Heart right ventricle (tissue), 16 donors: ENCODE results near the gene AGAP2. TPM values are rescaled to one million over a fixed set of nuclear protein-coding genes. Genes with fewer than 3 reads are reported as not detected.
A peak's percentile ranks its signal among the peaks of the same experiment; 100 is the strongest.

ENCODE experiments used
- ATAC-seq, 8 donors: fragments of 200-7000 bp; cut with Tn5 transposase; one replicate each; pipeline ENCODE4 v1.9.1; 2020; ENCODE audit warnings: mild to moderate bottlenecking in 8 of 8, moderate library complexity in 8 of 8, moderate number of reproducible peaks in 1 of 8
- DNase-seq, 2 donors: peaks; one replicate each; pipeline ENCODE4 v3.0.0-alpha.2; 2020
- H3K27ac ChIP-seq, 10 donors: fragments of 200-600 bp; sonication (generic) in 2 of 10; one replicate each; pipeline versions ENCODE4 v1.5.0 to v1.8.0; 2020 to 2022; ENCODE audit warnings: mild to moderate bottlenecking in 3 of 10
- H3K27me3 ChIP-seq, 7 donors: fragments of 200-600 bp; one replicate each; pipeline ENCODE4 v1.8.0; 2021 to 2022; ENCODE audit warnings: mild to moderate bottlenecking in 2 of 7
- H3K36me3 ChIP-seq, 9 donors: fragments of 200-600 bp; sonication (generic) in 1 of 9; one replicate each; pipeline versions ENCODE4 v1.5.0 to v1.8.0; 2020 to 2022; ENCODE audit warnings: mild to moderate bottlenecking in 2 of 9
- H3K4me1 ChIP-seq, 9 donors: fragments of 200-600 bp; sonication (generic) in 1 of 9; one replicate each; pipeline versions ENCODE4 v1.5.0 to v1.8.0; 2020 to 2022; ENCODE audit warnings: mild to moderate bottlenecking in 4 of 9
- H3K4me3 ChIP-seq, 10 donors: fragments of 200-600 bp; sonication (generic) in 2 of 10; one replicate each; pipeline versions ENCODE4 v1.5.0 to v1.8.0; 2020 to 2022; ENCODE audit warnings: mild to moderate bottlenecking in 7 of 10, moderate library complexity in 2 of 10
- H3K9me3 ChIP-seq, 11 donors: fragments of 200-600 bp in 10 of 11; sonication (generic) in 2 of 11; one replicate each; pipeline versions ENCODE4 v1.5.0 to v1.8.0; 2013 to 2022; ENCODE audit warnings: mild to moderate bottlenecking in 2 of 11, control low read depth in 1 of 11, moderate library complexity in 1 of 11
- CTCF ChIP-seq, 9 donors: fragments of 200-600 bp; sonication (generic) in 2 of 9; IDR thresholded peaks; one replicate each; pipeline versions ENCODE4 v1.5.0 to v1.8.0; 2021 to 2022; ENCODE audit warnings: antibody characterized with exemption in 9 of 9, mild to moderate bottlenecking in 5 of 9, moderate library complexity in 1 of 9
- WGBS, 2 donors: extraction: QIAGEN DNeasy Blood & Tissue Kit; methylation state at CpG; one replicate each; pipeline ENCODE4 v1.1.7; 2013; ENCODE audit warnings: inconsistent platforms in 1 of 2; 5-methylcytosine and 5-hydroxymethylcytosine counted together
- intact Hi-C, 10 donors: fragments of 100-400 bp; cut with DNase I; formaldehyde crosslinking; loops; one replicate each; pipeline versions ENCODE4 v1.11.1 to v1.14.2; 2022
- polyA plus RNA-seq, 2 donors: library from polyadenylated mRNA; stranded (reverse); fragments of 200-250 nt; gene quantifications; one replicate each; pipeline ENCODE4 v1.2.3, GENCODE V29; 2013
- total RNA-seq, 10 donors: library from RNA; stranded (reverse); fragmentation: NEBNext Ultra II Directional in 3 of 10; extraction: Animal tissue kit (Norgen Biotek cat#: 25700) in 3 of 10; gene quantifications; one replicate each; pipeline versions ENCODE4 v1.2.1 to v1.2.4, GENCODE V29; 2021 to 2023
- donor health status: Arrhythmogenic right ventricular cardiomyopathy.
- donor health status: ischemic (EF 13 %, LVEDD 7.1; RV severe dilation, severe dysfunction).
- donor health status: healthy with polysubstance abuse.
- donor health status: DM: no; HTN: yes; CAD: no.
- donor health status: DM: no; HTN: no; CAD: no.
- donor health status: ischemic (EF 25% LVEDD 6.9; RV normal size, moderate dysfunction).
- donor health status: ischemic (EF 25% LVEDD 5.7; RV mildly dilated, moderate dysfunction).
- donor health status: healthy.
- donor health status: DM: yes; HTN: yes; CAD: no.
- donor health status: Ischemic cardiomyopathy.
- donor health status: ischemic (EF 35%, LVEDD 5.7; RV mildly dilated, moderate dysfunction).
- donor health status: nonischemic (EF 11% LVEDD 7.7; RV severe dilation, severe dysfunction).
- donor health status: DM: yes; HTN: yes; CAD: no.
- donor health status: PGD.
- donor health status: ischemic (EF 29% LVEDD 5.4; RV normal size, mild dysfunction).
- donor health status: nonischemic (EF 23%, LVEDD 6.1; RV moderate dilation, normal function).

AGAP2 gene
- total and polyA plus RNA-seq, 12 donors, result 3.4 to 17.3 (median 6.6) TPM

- no peak for ATAC-seq
- H3K27ac ChIP-seq, result peak overlapping the region in 2 of 10 donors; percentile 51
These were observed 45.3 kb downstream of the AGAP2 start for GRCh38 chr12:57693317-57693658.

GRCh38 chr12:57692500-57692899 is 46.0 kb downstream of the AGAP2 start:
- Histone ChIP-seq H3K36me3 (peaks cover 0 to 22% (median 9%) of the 10 kb centered on the region in 9 donors), H3K4me1 (peaks cover 0 to 21% (median 12%) of the 10 kb centered on the region in 9 donors), H3K27me3 (peaks cover 0 to 21% (median 7%) of the 10 kb centered on the region in 7 donors), H3K4me3 (no peak overlapping the region), H3K27ac (no peak overlapping the region), H3K9me3 (peaks cover 0 to 5% (median 0%) of the 10 kb centered on the region in 11 donors)
- intact Hi-C loops, result no loop called here
- ATAC-seq (no peak), DNase-seq (no peak)
- 90 to 91% methylated on average over 15 of the region's 15 CpGs for WGBS, 2 donors
- TF ChIP-seq CTCF (IDR thresholded peaks at IDR 0.05), result no peak

More at GRCh38 chr12:57693317-57693658, 45.3 kb downstream of the AGAP2 start:
- Histone ChIP-seq H3K9me3 (peaks cover 0 to 5% (median 0%) of the 10 kb centered on the region in 11 donors), H3K4me3 (peak overlapping the region in 7 of 10 donors; percentile 5 to 92 (median 85)), H3K36me3 (peaks cover 0 to 28% (median 9%) of the 10 kb centered on the region in 9 donors), H3K27me3 (peaks cover 0 to 16% (median 0%) of the 10 kb centered on the region in 7 donors), H3K4me1 (peaks cover 0 to 21% (median 12%) of the 10 kb centered on the region in 9 donors)
- no peak for TF ChIP-seq CTCF (IDR thresholded peaks at IDR 0.05)
- WGBS, 2 donors, result 50 to 51% methylated on average over 10 of the region's 10 CpGs
- intact Hi-C loops, result no loop called here
- no peak for DNase-seq

- WGBS, 2 donors, result 51 to 64% methylated on average over 2 of the region's 2 CpGs
- ATAC-seq (no peak), DNase-seq (no peak)
- Histone ChIP-seq H3K4me3 (no peak overlapping the region), H3K4me1 (peaks cover 0 to 5% (median 0%) of the 10 kb centered on the region in 9 donors), H3K27ac (no peak overlapping the region), H3K36me3 (no peaks in the 10 kb centered on the region), H3K27me3 (peaks cover 0 to 52% (median 33%) of the 10 kb centered on the region in 7 donors), H3K9me3 (peaks cover 0 to 5% (median 0%) of the 10 kb centered on the region in 11 donors)
- intact Hi-C loops, result no loop called here
- TF ChIP-seq CTCF (IDR thresholded peaks at IDR 0.05), result no peak
These were observed 49.6 kb downstream of the AGAP2 start for GRCh38 chr12:57688931-57689330.

- DNase-seq (no peak), ATAC-seq (no peak)
- Histone ChIP-seq H3K4me1 (no peaks in the 10 kb centered on the region), H3K27ac (no peak overlapping the region), H3K36me3 (no peaks in the 10 kb centered on the region), H3K27me3 (peaks cover 0 to 52% (median 35%) of the 10 kb centered on the region in 7 donors), H3K9me3 (peaks cover 0 to 5% (median 0%) of the 10 kb centered on the region in 11 donors), H3K4me3 (no peak overlapping the region)
- intact Hi-C loops, result no loop called here
- TF ChIP-seq CTCF (IDR thresholded peaks at IDR 0.05), result no peak
- 74 to 79% methylated on average over 4 of the region's 4 CpGs for WGBS, 2 donors
These were observed 50.7 kb downstream of the AGAP2 start for GRCh38 chr12:57687862-57688261.
